ENCODE measurements around the gene SPATA16.

DNA sequence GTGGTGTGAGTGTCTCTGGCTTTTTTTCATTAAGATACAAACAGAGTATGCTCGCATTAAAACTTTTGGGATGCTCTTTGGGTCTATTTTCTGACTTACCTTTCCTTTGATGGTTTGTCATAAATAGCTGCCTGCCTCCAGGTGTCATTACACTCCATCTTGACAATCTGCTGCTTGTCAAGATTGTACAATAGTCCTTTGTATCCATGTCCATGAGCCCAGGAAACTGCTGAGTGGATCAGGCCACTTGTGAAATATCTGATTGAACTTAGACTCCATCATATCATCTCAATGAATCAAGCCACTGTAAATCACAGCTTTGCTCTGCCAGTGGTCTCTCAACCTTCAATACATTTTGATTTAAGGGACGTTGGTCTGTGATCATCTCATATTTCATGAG is 255.3 kb downstream of the SPATA16 start:
- TF ChIP-seq, protein P1, sequence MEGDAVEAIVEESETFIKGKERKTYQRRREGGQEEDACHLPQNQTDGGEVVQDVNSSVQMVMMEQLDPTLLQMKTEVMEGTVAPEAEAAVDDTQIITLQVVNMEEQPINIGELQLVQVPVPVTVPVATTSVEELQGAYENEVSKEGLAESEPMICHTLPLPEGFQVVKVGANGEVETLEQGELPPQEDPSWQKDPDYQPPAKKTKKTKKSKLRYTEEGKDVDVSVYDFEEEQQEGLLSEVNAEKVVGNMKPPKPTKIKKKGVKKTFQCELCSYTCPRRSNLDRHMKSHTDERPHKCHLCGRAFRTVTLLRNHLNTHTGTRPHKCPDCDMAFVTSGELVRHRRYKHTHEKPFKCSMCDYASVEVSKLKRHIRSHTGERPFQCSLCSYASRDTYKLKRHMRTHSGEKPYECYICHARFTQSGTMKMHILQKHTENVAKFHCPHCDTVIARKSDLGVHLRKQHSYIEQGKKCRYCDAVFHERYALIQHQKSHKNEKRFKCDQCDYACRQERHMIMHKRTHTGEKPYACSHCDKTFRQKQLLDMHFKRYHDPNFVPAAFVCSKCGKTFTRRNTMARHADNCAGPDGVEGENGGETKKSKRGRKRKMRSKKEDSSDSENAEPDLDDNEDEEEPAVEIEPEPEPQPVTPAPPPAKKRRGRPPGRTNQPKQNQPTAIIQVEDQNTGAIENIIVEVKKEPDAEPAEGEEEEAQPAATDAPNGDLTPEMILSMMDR (IDR thresholded peaks at IDR 0.05; ENCODE audit: low read depth, low read length, poor library complexity, severe bottlenecking) = no peak
- TF ChIP-seq EZH2phosphoT487 (IDR thresholded peaks at IDR 0.05; ENCODE audit: borderline replicate concordance, low read length) = no peak

Data from DOHH2 (cell line).